Adrenal gland (tissue), 5 donors: ENCODE data around the gene SHROOM2.

Source experiments
- POLR2A ChIP-seq, 2 donors: fragments of 450-650 bp; IDR thresholded peaks; one replicate each; pipeline ENCODE4 v1.6.1; 2017; ENCODE audit warnings: antibody characterized with exemption in 2 of 2, mild to moderate bottlenecking in 2 of 2, moderate library complexity in 1 of 2
- TF ChIP-seq, protein P1 (sequence below), 6 experiments: fragments of 450-650 bp in 4 of 6; fragments of 200-600 bp in 2 of 6; sonication (generic) in 1 of 6; IDR thresholded peaks; 1 replicate in 5 of 6; 2 replicates in 1 of 6; pipeline versions ENCODE4 v1.5.1 to v1.8.0; 2016 to 2021; ENCODE audit warnings: antibody characterized with exemption in 6 of 6, mild to moderate bottlenecking in 2 of 6, moderate library complexity in 1 of 6
- donor health status: DM: no; HTN: no; CAD: no.

DNA sequence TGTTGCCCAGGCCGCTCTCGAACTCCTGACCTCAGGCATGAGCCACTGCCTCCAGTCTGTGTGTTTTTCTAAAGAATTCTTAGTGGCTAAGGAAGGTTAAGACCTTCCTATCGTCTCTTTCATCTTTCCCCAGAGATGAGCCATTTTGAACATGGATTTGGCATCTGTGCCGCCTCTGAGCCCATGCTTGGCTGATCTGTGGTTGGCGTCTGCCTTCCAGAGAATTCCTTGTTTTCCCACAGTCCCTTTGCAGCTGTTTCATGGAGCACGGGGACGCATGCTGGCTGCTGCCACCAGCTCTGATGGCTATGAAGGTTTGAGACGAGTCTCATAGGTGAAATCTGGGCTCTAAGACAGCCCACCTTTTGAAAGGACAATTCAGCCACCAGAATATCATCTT, 60.4 kb downstream of the SHROOM2 start:
- TF ChIP-seq, protein P1, sequence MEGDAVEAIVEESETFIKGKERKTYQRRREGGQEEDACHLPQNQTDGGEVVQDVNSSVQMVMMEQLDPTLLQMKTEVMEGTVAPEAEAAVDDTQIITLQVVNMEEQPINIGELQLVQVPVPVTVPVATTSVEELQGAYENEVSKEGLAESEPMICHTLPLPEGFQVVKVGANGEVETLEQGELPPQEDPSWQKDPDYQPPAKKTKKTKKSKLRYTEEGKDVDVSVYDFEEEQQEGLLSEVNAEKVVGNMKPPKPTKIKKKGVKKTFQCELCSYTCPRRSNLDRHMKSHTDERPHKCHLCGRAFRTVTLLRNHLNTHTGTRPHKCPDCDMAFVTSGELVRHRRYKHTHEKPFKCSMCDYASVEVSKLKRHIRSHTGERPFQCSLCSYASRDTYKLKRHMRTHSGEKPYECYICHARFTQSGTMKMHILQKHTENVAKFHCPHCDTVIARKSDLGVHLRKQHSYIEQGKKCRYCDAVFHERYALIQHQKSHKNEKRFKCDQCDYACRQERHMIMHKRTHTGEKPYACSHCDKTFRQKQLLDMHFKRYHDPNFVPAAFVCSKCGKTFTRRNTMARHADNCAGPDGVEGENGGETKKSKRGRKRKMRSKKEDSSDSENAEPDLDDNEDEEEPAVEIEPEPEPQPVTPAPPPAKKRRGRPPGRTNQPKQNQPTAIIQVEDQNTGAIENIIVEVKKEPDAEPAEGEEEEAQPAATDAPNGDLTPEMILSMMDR (IDR thresholded peaks at IDR 0.05), result no peak
- TF ChIP-seq POLR2A (IDR thresholded peaks at IDR 0.05), result no peak
